AG10803 (cell line): Measurements from ENCODE around the gene APPL2.

Experiments used
- DNase-seq: peaks from one replicate; pipeline ENCODE4 v3.0.0; 2010; ENCODE audit warnings: low read depth
- H3K4me3 ChIP-seq: 2 replicates; pipeline ENCODE4 v1.5.1; 2011; ENCODE audit warnings: mild to moderate bottlenecking, low read length, control low read depth
- CTCF ChIP-seq: conservative IDR thresholded peaks from 2 replicates; pipeline ENCODE4 v1.5.1; 2011; ENCODE audit warnings: mild to moderate bottlenecking, low read length, control low read depth, inconsistent platforms

APPL2 gene

GRCh38 chr12:105222726-105223351, 13.1 kb downstream of the APPL2 start:
- no peak overlapping the region for H3K4me3 ChIP-seq
- DNase-seq = peak; percentile 79
- TF ChIP-seq CTCF = no peak

GRCh38 chr12:105222284-105222655, 13.7 kb downstream of the APPL2 start:
- DNase-seq = no peak
- TF ChIP-seq CTCF = no peak
- H3K4me3 ChIP-seq = no peak overlapping the region

GRCh38 chr12:105221583-105222283, 14.2 kb downstream of the APPL2 start:
- no peak for TF ChIP-seq CTCF
- no peak for DNase-seq
- H3K4me3 ChIP-seq = no peak overlapping the region

GRCh38 chr12:105220929-105221290, 15.1 kb downstream of the APPL2 start:
- TF ChIP-seq CTCF = no peak
- no peak for DNase-seq
- H3K4me3 ChIP-seq = no peak overlapping the region

- DNase-seq = no peak
- no peak for TF ChIP-seq CTCF
- no peak overlapping the region for H3K4me3 ChIP-seq
These were observed 15.6 kb downstream of the APPL2 start for GRCh38 chr12:105220150-105220928.

- no peak for TF ChIP-seq CTCF
- DNase-seq = peak; percentile 30
- H3K4me3 ChIP-seq = no peak overlapping the region
These were observed 16.5 kb downstream of the APPL2 start for GRCh38 chr12:105219261-105220028.
